GM21367 (cell line): ENCODE measurements around the gene SYNDIG1L.
"Not testable (repeated sequence)": the region's sequence is repeated elsewhere in the genome, so short reads cannot be mapped to it uniquely, and the experiment has no call there.

ENCODE experiments used
- ATAC-seq: cut with Tn5 transposase; IDR thresholded peaks from one replicate; pipeline ENCODE4 v1.9.1; 2021; ENCODE audit not compliant: unreplicated experiment

SYNDIG1L gene

GRCh38 chr14:74403619-74404417 is 22.2 kb downstream of the SYNDIG1L start:
- no peak for ATAC-seq

GRCh38 chr14:74402401-74403251 is 23.4 kb downstream of the SYNDIG1L start:
- no peak for ATAC-seq

- ATAC-seq: peak; percentile 73
These were observed 24.3 kb downstream of the SYNDIG1L start for GRCh38 chr14:74401504-74402241.

- no peak for ATAC-seq
These were observed 25.0 kb downstream of the SYNDIG1L start for GRCh38 chr14:74400919-74401503.

GRCh38 chr14:74400031-74400685 is 25.9 kb downstream of the SYNDIG1L start:
- ATAC-seq: no peak

GRCh38 chr14:74395094-74395493 is 30.9 kb downstream of the SYNDIG1L start:
- no peak for ATAC-seq

- ATAC-seq: no peak
These were observed 31.5 kb downstream of the SYNDIG1L start for GRCh38 chr14:74394549-74394948.

- no peak for ATAC-seq
These were observed 33.1 kb downstream of the SYNDIG1L start for GRCh38 chr14:74392616-74393570.

- no peak for ATAC-seq
These were observed 34.5 kb downstream of the SYNDIG1L start for GRCh38 chr14:74391479-74391878.

- not testable (repeated sequence) for ATAC-seq
These were observed 35.5 kb downstream of the SYNDIG1L start for GRCh38 chr14:74390505-74390904.

- ATAC-seq: no peak
These were observed 36.0 kb downstream of the SYNDIG1L start for GRCh38 chr14:74389980-74390379.

GRCh38 chr14:74382231-74382630 is 43.8 kb downstream of the SYNDIG1L start:
- ATAC-seq: no peak

GRCh38 chr14:74381571-74381970 is 44.4 kb downstream of the SYNDIG1L start:
- ATAC-seq: not testable (repeated sequence)

GRCh38 chr14:74380845-74381244 is 45.2 kb downstream of the SYNDIG1L start:
- ATAC-seq: no peak

GRCh38 chr14:74380172-74380571 is 45.8 kb downstream of the SYNDIG1L start:
- ATAC-seq: no peak

GRCh38 chr14:74377976-74378690 is 47.9 kb downstream of the SYNDIG1L start:
- no peak for ATAC-seq

GRCh38 chr14:74368441-74368840 is 57.6 kb downstream of the SYNDIG1L start:
- no peak for ATAC-seq

- ATAC-seq: no peak
These were observed 58.0 kb downstream of the SYNDIG1L start for GRCh38 chr14:74368026-74368425.
